ENCODE results near the gene GYPE. TPM values are rescaled to one million over a fixed set of nuclear protein-coding genes. Genes with fewer than 3 reads are reported as not detected.
"Not testable (repeated sequence)": the region's sequence is repeated elsewhere in the genome, so short reads cannot be mapped to it uniquely, and the experiment has no call there.

Gene GYPE
- polyA plus RNA-seq, 12 donors = 1.3 to 3.3 (median 2.0) TPM; not detected in 2

DNA sequence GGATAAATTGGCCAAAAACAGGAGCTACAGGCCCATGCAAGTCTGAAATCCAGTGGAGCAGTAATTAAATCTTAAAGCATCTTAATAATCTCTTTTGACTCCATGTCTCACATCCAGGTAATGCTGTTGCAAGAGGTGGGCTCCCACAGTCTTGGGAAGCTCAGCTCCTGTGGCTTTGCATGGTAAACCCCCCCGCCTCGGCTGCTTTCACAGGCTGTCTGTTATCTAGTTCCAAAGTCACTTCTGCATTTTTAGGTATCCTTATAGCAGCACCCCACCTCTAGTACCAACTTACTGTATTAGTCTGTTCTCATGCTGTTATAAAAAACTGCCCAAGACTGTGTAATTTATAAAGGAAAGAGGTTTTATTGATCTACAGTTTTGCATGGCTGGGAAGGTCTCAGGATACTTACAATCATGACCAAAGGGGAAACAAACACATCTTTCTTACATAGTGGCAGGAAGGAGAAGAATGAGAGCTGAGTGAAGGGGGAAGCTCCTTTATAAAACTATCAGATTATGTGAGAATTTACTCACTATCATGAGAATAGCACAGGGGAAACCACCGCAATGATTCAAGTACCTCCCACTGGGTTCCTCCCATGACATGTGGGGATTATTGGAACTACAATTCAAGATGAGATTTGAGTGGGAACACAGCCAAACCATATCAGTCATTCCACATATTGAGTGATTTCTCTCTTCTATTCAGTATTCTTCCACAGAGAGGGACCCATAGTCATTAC lies 34.7 kb downstream of the GYPE start:
- DNase-seq = not testable (repeated sequence)

DNA sequence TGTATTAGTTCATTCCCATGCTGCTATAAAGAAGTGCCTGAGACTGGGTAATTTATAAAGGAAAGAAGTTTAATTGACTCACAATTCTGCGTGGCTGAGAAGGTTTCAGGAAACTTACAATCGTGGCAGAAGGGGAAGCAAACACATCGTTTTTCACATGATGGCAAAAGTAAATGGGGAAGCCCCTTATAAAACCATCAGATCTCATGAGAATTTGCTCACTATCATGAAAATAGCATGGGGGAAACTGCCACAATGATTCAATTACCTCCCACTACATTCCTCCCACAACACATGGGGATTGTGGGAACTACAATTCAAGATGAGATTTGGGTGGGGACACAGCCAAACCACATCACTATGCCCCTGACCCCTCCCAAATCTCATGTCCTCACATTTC lies 35.4 kb downstream of the GYPE start:
- not testable (repeated sequence) for DNase-seq

DNA sequence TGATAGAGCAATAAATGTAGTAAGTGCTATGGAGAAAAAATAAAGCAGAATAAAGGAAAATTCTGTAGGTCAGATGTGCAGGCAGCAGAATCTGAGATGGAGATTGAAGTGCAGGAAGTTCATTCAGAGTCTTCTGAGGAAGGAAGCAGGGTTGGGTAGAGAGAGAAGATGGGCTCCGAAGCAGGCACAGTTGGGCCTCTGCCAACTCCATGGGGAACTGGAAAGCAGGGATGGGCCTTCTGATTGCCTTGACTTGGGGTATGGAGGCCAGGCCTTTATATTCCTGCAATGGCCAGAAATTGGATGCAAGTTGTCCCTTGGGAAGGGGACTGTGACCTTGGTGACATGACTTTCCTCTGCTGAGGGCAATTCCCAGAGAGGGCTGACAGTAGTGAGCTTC lies 42.6 kb downstream of the GYPE start:
- DNase-seq = not testable (repeated sequence)

DNA sequence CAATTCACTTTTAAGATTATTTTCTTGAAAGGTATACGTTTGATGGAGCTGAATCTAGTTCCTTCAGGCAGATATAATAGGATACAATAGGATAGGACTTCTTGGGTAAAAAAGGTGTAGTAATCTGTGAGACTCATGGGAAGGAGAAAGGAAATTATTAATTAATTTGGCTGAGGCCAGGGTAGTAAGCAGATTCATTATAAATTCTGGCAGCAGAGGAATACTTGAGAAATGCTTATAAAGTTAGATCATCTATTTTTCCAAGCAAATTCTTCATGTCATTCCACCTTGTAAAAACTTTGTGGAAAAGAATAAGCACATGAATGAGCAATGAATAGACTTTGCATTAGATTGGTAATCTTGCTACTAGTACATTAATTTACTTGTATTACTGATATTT lies 46.9 kb downstream of the GYPE start:
- no peak for DNase-seq

DNA sequence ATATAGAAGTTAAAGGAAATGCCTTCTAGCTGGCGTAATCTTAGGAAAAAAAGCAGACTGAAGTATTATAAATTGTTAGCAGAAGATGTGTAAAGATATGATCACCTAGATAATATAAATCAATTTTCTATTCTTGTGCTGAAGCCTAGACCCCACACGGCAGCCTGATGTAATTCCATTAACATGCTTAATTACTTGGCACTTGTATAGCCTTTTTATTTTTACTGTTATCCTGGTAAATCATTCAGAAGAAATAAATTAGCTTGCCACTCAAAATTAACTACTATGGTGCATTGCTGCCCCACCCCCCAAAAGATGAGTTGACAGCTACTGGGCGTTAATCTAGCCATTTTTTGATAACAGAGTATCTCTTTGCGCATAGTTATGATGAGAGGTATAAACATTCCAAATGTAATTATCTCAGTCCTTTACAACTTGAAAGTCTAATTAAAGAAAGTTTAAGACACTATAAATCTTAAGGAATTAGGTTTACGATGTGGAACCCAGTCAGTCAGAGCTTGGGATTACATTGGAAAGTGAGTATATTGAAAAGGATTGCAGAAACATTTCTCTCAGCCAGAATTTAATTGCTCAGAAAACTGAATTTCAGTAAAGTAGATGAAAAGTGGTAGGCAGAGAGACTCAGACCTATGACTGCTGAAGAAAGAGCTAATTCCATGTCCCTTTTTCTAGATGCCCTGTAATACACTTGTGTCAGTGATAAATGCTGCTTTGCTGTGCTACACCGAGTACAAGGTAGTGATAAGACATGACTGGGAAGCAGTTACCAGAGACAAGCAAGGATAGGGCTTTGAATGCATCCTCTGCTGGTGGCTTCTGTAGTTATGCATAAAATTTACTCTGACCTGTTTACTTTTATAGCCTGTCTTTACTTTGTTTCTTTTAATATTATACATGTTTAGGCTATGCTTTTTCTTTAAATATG lies 47.7 kb downstream of the GYPE start:
- DNase-seq = not testable (repeated sequence)

DNA sequence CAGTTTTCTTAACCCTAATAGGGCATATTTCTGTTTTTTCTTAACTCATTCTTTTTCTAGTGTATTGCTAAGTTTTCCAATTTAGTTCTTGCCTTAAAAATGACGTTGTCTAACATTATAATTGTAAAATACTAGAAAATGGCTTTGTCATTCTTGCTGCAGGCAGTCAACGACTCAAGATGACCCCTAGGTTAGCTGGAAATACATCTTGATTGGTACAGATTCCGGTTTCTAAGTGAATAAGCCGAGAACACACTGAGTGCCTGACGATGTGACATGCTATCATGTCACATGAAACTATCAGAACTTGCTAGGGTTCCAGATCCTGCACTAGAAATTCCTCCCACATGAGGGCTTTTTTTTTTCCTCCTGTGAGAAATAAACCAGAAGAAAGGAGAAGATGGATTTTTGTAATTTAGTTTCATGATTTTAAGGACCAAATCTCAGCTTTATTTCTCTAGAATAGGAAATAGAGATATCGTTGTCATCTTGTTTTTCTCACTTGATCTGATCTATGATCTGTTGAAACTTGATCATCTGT lies 49.3 kb downstream of the GYPE start:
- DNase-seq = not testable (repeated sequence)

DNA sequence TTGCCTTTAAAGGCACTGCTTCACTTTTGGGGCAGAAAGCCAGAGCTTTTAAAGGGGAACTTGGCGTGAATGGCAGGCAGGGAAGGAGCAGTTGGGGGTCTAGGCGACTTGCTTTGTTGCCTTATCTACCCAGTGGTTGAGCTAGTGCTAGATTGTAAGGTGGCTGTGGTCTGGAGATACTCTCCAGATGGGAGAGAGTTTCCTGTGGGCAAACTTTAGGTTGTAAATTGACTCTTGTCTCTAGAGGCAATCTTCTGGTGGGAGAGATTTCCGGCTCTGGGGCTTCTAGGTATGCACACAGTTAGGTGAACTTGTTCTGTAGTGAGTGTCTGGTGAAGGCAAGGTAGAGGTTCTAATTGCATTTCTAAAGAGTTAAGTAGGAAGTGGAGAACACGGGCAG lies 50.7 kb downstream of the GYPE start:
- DNase-seq = not testable (repeated sequence)

DNA sequence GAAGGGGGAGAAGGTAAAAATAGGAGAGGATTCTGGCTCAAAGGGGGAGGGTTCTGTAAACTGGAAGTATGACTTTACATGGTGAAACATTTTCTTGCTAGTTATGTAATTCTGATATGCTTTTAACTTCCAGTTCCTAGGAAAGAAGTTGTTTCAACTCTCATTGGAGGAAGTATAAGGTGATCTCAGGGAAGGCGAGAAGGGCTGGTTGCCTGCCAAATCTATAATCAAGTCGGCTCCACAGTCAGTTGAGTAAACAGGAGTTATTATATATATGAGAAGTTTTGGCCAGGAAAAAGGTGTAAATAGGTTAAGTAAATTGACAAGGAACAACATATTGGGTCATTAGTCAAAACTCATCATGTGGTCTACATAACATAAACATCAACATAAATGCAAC lies 56.1 kb downstream of the GYPE start:
- not testable (repeated sequence) for DNase-seq

DNA sequence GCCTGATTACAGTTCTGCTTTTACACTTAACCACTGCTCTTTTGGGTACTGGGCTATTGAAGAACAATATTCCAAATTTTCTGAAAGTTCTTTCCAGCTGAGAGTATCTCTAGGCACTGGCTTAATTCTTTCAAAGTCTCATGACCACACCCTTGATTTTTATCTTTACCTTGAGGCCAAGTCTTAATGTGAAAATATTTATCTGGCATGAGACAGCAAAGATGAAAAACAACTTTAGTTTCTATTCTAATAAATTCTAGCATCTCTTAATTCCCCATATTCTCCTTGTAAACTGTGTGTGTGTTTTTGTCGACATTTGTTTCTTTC lies 61.9 kb downstream of the GYPE start:
- DNase-seq = not testable (repeated sequence)

DNA sequence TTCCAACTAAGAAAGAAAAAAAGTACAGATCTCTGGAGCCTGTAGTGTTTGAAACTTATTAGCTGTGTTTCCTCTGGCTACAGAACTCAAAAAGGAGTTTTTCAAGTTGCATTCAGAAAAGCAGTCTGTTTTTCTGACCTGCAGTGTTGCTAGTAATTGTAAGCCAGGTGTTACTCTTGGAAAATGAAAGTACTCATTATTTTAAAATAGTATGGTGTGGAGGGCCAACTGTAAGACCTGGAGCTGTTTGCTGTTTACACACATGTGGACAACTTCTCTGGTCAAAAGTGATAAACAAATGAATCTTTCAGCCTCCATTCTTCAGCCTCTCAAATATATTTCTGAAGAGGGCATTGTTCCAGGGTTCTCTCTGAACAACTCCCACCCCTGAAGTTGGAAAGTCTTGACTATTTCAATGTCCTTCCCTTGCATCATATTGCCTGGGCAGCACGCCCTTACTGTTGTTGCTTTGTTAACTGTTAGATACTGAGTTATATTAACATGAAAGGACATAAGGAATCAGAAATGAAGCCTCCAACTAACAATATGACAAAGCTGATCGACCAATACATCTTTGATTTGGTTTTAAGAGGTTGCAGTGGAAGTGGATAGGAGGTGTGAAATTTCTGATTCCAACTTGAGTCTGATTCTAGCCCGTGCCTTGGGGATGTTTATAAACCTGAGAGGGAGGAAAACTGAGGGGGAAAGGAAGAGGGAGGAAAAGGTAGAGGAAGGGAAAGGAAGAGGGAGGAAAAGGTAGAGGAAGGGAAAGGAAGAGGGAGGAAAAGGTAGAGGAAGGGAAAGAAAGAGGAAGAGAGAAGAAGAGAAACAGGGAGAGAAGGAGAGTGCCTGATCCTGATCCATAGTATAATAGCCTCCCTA lies 62.5 kb downstream of the GYPE start:
- peak; percentile 2 for DNase-seq

DNA sequence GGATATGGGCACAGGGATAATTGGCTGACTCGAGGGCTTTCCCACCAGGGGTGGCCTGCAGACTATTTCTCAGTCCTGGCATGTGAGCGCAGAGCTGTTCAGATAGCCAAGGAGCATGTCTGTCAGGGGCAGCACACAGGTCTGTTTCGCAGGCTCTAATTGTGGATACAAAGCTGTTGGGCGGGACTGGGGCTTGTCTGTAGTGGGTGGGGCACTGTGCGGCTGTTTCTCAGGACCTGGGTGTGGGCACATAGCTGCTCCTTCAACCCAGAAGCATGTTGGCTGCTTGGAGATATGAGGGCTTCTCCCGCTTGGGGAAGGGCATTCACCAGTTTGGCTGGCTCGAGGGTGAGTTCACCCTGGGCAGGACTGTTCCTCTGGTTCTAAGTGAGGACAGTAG lies 65.9 kb downstream of the GYPE start:
- not testable (repeated sequence) for DNase-seq

DNA sequence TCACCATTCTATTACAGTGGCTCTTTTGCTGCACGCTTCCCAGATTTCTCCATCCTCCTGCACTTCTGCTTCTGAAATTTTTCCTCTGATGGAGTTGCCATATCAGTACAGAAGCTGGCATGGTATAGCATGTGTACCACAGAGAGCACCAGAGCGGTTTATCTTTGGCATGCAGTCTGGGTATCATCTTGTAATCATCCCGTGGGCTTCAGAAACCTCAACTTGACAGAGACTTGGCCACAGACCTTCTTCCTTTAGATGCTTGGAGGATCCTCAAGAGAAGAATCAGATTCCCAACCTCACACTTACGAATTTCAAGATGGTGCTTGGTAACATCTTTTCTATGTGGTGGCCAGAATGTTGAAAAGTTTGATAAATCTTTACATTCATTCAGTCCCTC lies 71.2 kb downstream of the GYPE start:
- not testable (repeated sequence) for DNase-seq

DNA sequence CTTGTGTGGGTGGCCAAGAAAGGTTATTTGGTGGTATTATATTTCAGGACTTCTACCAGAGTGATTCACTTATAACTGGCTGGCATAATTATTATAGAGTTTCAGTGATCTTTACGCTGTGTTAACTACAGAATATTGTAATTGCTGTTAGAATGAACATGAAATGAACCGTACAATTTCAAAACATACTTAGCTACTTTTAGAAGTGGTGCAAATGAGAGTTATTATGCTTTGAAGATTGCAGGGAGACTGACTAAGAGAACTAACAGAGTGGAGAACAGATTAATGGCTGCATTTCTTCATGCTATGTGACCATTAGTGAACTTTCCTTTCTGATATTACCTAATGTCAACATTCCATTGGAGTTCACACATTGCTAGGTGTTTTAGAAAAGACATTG lies 71.7 kb downstream of the GYPE start:
- not testable (repeated sequence) for DNase-seq

DNA sequence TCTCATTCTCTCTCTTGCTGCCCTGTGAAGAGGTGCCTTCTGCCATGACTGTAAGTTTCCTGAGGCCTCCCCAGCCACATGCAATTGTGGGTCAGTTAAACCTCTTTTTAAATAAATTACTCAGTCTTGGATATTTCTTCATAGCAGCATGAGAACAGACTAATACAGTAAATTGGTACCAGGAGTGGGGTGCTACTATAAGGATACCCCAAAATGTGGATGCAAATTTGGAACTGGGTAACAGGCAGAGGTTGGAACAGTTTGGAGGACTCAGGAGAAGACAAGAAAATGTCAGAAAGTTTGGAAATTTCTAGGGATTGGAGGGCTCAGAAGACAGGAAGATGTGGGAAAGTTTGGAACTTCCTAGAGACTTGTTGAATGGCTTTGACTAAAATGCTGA lies 74.8 kb downstream of the GYPE start:
- DNase-seq = not testable (repeated sequence)

DNA sequence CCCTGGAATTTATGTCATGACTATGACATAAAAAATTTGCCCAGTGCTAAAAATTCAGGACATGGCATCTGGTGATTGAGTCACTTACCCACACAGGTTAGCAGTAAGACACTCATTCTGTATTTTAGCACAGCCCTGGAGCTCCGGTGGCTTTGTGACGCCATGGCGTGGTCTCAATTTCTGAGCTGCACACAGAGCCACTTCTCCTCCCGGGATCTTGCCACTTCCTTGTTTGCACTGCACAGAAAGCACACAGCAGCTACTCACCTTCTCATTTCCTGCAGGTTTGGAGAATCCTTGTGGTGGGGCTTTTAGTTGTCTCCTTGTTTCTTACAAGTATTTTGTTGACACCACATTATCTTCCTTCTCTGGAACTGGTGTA lies 76.1 kb downstream of the GYPE start:
- not testable (repeated sequence) for DNase-seq

Other genes starting within 250 kb of the GYPE start
- gene FREM3, start 204.9 kb downstream of the GYPE start, polyA plus RNA-seq (ENCODE audit: insufficient read length in 12 of 12) = under 1 TPM in 10 of 12 donors, not detected in 2; 0.28 to 0.90 (median 0.35) TPM
- gene GYPB, start 113.8 kb upstream of the GYPE start, polyA plus RNA-seq (ENCODE audit: insufficient read length in 12 of 12) = 10 to 100 TPM in 1 of 12 donors, 1 to 10 TPM in 9, not detected in 2; 1.7 to 16.4 (median 3.4) TPM
- 10 to 100 TPM in 4 of 12 donors, 1 to 10 TPM in 7, not detected in 1; 1.8 to 67.2 (median 5.3) TPM for gene GYPA, start 235.2 kb upstream of the GYPE start, polyA plus RNA-seq (ENCODE audit: insufficient read length in 12 of 12)

Measured in muscle of arm (tissue), 12 donors.